ENCODE results near the gene METRN. TPM values are rescaled to one million over a fixed set of nuclear protein-coding genes. Genes with fewer than 3 reads are reported as not detected.

The METRN gene
- polyA plus RNA-seq, 2 of the 4 experiments (the other 2 are of a cell fraction), result 41.0 to 82.2 TPM

GRCh38 chr16:745739-746138, 30.8 kb downstream of the METRN start (continued):
- no peak for TF ChIP-seq FOXS1 (CRISPR knock-in tag; IDR thresholded peaks at IDR 0.05)
- TF ChIP-seq BHLHE40 (IDR thresholded peaks at IDR 0.05; ENCODE audit: low read depth, low read length), result no peak
- no peak for TF ChIP-seq REST (IDR thresholded peaks at IDR 0.05)
- TF ChIP-seq RAD21 (conservative IDR thresholded peaks at IDR 0.05 in 1 of 2, IDR thresholded peaks at IDR 0.05 in 1 of 2), result peak; percentile 34 to 50; a peak in 4 of 5 replicates
- TF ChIP-seq ELK1 (IDR thresholded peaks at IDR 0.05; ENCODE audit: low read depth, low read length), result no peak
- no peak for TF ChIP-seq GATA3 (IDR thresholded peaks at IDR 0.05; ENCODE audit: borderline replicate concordance)

GRCh38 chr16:746637-747036, 31.7 kb downstream of the METRN start:
- FAIRE-seq (no peak), ATAC-seq (no peak), DNase-seq (ENCODE audit: low read depth in 1 of 2, low spot score in 1 of 2) (no peak)
- CTCF ChIA-PET, result interaction anchor here (1.0 to 28.0 kb wide), 5 partner anchors 10 to 38 kb away, joined by 3 to 656 read pairs (median 6); partner anchors contain the start of genes ANTKMT, CCDC78, FBXL16 and HAGHL
- Histone ChIP-seq H3K4me1 (no peaks in the 10 kb centered on the region), H3K4me2 (no peak overlapping the region), H3K4me3 (no peak overlapping the region), H3K9me3 (no peaks in the 10 kb centered on the region), H3K27ac (no peak overlapping the region)
- POLR2A ChIA-PET, result no interaction called here
- TF ChIP-seq RFX5 (IDR thresholded peaks at IDR 0.05), result no peak
- no peak for TF ChIP-seq POLR2A (IDR thresholded peaks at IDR 0.05; ENCODE audit: low read length)
- TF ChIP-seq HDAC2 (IDR thresholded peaks at IDR 0.05), result no peak
- TF ChIP-seq HOXA7 (CRISPR knock-in tag; IDR thresholded peaks at IDR 0.05), result no peak
- TF ChIP-seq HMGXB4 (CRISPR knock-in tag; IDR thresholded peaks at IDR 0.05; ENCODE audit: borderline replicate concordance), result no peak
- TF ChIP-seq ZSCAN20 (CRISPR knock-in tag; IDR thresholded peaks at IDR 0.05), result no peak
- TF ChIP-seq FOXS1 (CRISPR knock-in tag; IDR thresholded peaks at IDR 0.05), result no peak
- no peak for TF ChIP-seq EP300 (IDR thresholded peaks at IDR 0.05)
- no peak for TF ChIP-seq HES2 (IDR thresholded peaks at IDR 0.05)
- TF ChIP-seq CBX8 (IDR thresholded peaks at IDR 0.05), result no peak
- no peak for TF ChIP-seq ESRRA (IDR thresholded peaks at IDR 0.05; ENCODE audit: borderline replicate concordance, low read length)
- no peak for TF ChIP-seq CBX2 (IDR thresholded peaks at IDR 0.05; ENCODE audit: borderline replicate concordance, low read depth)
- no peak for TF ChIP-seq SREBF2 (IDR thresholded peaks at IDR 0.05)
- TF ChIP-seq RAD21 (conservative IDR thresholded peaks at IDR 0.05 in 1 of 2, IDR thresholded peaks at IDR 0.05 in 1 of 2), result no peak
- no peak for TF ChIP-seq TFCP2L1 (CRISPR knock-in tag; IDR thresholded peaks at IDR 0.05)
- no peak for TF ChIP-seq ELK1 (IDR thresholded peaks at IDR 0.05; ENCODE audit: low read depth, low read length)
- 76% methylated on average over 4 of the region's 13 CpGs for WGBS (ENCODE audit: missing lambda C conversion rate)
